K562 (cell line): ENCODE results near the gene TPGS1. TPM values are rescaled to one million over a fixed set of nuclear protein-coding genes. Genes with fewer than 3 reads are reported as not detected.

Source experiments
- BCL6 ChIP-seq: fragments of 250-450 bp; sonication (Bioruptor Pico); IDR thresholded peaks from 2 replicates; pipeline ENCODE4 v1.4.0; 2020
- BMI1 ChIP-seq: fragments of 150-350 bp; IDR thresholded peaks from 2 replicates; pipeline ENCODE4 v1.6.1; 2014; ENCODE audit warnings: low read length
- DACH1 ChIP-seq: fragments of 450-650 bp; IDR thresholded peaks from 2 replicates; pipeline ENCODE4 v1.6.1; 2018; ENCODE audit not compliant: partially characterized antibody
- HDAC2 ChIP-seq: fragments of 450-650 bp; IDR thresholded peaks from 2 replicates; pipeline ENCODE4 v1.6.1; 2016; ENCODE audit warnings: mild to moderate bottlenecking
- HSF4 ChIP-seq: fragments of 250-450 bp; sonication (Bioruptor Pico); IDR thresholded peaks from 2 replicates; pipeline ENCODE4 v2.1.2; 2022; ENCODE audit warnings: mild to moderate bottlenecking, moderate library complexity, borderline replicate concordance
- IFI16 ChIP-seq: fragments of 250-450 bp; sonication (Bioruptor Pico); IDR thresholded peaks from 2 replicates; pipeline ENCODE4 v2.1.2; 2022; ENCODE audit warnings: mild to moderate bottlenecking, inconsistent platforms
- JUND ChIP-seq, 2 experiments: IDR thresholded peaks; 2 replicates in 1 of 2; 3 replicates in 1 of 2; pipeline ENCODE4 v1.6.1; 2011; ENCODE audit warnings: borderline replicate concordance in 2 of 2, low read depth in 2 of 2, low read length in 2 of 2, improper control_type of control experiment in 1 of 2, missing biosample characterization in 1 of 2, missing genetic modification characterization in 1 of 2, missing genetic modification reagents in 1 of 2
- KLF1 ChIP-seq: fragments of 450-650 bp; IDR thresholded peaks from 2 replicates; pipeline ENCODE4 v1.6.1; 2016; ENCODE audit warnings: missing genetic modification characterization, missing compliant biosample characterization
- KLF13 ChIP-seq: fragments of 450-650 bp; IDR thresholded peaks from 2 replicates; pipeline ENCODE4 v1.6.1; 2016; ENCODE audit warnings: missing genetic modification characterization, low read depth, mild to moderate bottlenecking, missing compliant biosample characterization, moderate library complexity, borderline replicate concordance
- NFATC3 ChIP-seq: fragments of 450-650 bp; IDR thresholded peaks from 2 replicates; pipeline ENCODE4 v1.6.1; 2017; ENCODE audit warnings: mild to moderate bottlenecking
- PHTF2 ChIP-seq: fragments of 250-450 bp; sonication (Bioruptor Pico); IDR thresholded peaks from 2 replicates; pipeline ENCODE4 v1.5.0; 2021; ENCODE audit warnings: mild to moderate bottlenecking
- SP1 ChIP-seq: sonication (generic); formaldehyde crosslinking; IDR thresholded peaks from 2 replicates; pipeline ENCODE4 v1.8.1; 2022; ENCODE audit warnings: mild to moderate bottlenecking, missing genetic modification reagents
- SRSF1 ChIP-seq: fragments of 200-400 bp; formaldehyde crosslinking; IDR thresholded peaks from 2 replicates; pipeline ENCODE4 v1.6.1; 2017; ENCODE audit warnings: mild to moderate bottlenecking, low read depth, low read length, moderate library complexity
- TBL1XR1 ChIP-seq, 2 experiments: IDR thresholded peaks; 2 replicates each; pipeline ENCODE4 v1.6.1; 2012; ENCODE audit warnings: improper control_type of control experiment in 2 of 2, low read length in 2 of 2, mild to moderate bottlenecking in 1 of 2
- ZFX ChIP-seq: sonication (generic); formaldehyde crosslinking; IDR thresholded peaks from 2 replicates; pipeline ENCODE4 v1.8.0; 2022; ENCODE audit warnings: mild to moderate bottlenecking, missing genetic modification reagents, moderate library complexity
- ZNF23 ChIP-seq: fragments of 250-450 bp; sonication (Bioruptor Pico); IDR thresholded peaks from 2 replicates; pipeline ENCODE4 v1.4.0; 2020; ENCODE audit warnings: mild to moderate bottlenecking
- polyA plus RNA-seq, 8 experiments: library from polyadenylated mRNA; depleted of rRNA in 4 of 8; stranded (reverse) in 5 of 8; unstranded in 3 of 8; fragments of >200 nt; fragmentation: Nextera tagmentation in 2 of 8; fragmentation: Illumina TruSeq in 1 of 8; extraction: Ambion mirVana in 2 of 8; extraction: Trizol in 1 of 8; gene quantifications; 2 replicates each; pipeline versions ENCODE4 v1.2.1 to v1.2.3, GENCODE V29; 2011 to 2014; ENCODE audit warnings: inconsistent platforms in 1 of 8, missing spikeins in 1 of 8
- total RNA-seq, 7 experiments: library from RNA; depleted of rRNA in 6 of 7; stranded (reverse); fragments of >200 nt in 6 of 7; fragmentation: Illumina TruSeq in 2 of 7; extraction: Trizol in 2 of 7; gene quantifications; 2 replicates each; pipeline versions ENCODE4 v1.2.1 to v1.2.3, GENCODE V29; 2011 to 2021; ENCODE audit warnings: low replicate concordance in 1 of 7
- TF ChIP-seq, protein P1 (sequence below): IDR thresholded peaks from 2 replicates; pipeline ENCODE4 v1.6.1; 2016; ENCODE audit warnings: missing genetic modification characterization, missing compliant biosample characterization
- TF ChIP-seq, protein P2 (sequence below): sonication (generic); formaldehyde crosslinking; IDR thresholded peaks from 2 replicates; pipeline ENCODE4 v1.9.0; 2022; ENCODE audit warnings: mild to moderate bottlenecking, missing genetic modification reagents
- TF ChIP-seq, protein P3 (sequence below): IDR thresholded peaks from 2 replicates; pipeline ENCODE4 v1.6.1; 2011; ENCODE audit not compliant: insufficient read length; ENCODE audit errors: extremely low read depth
- TF ChIP-seq, protein P4 (sequence below): fragments of 450-650 bp; IDR thresholded peaks from 2 replicates; pipeline ENCODE4 v1.6.1; 2016; ENCODE audit warnings: borderline replicate concordance
- TF ChIP-seq, protein P5 (sequence below): fragments of 150-350 bp; conservative IDR thresholded peaks from 2 replicates; pipeline ENCODE4 v1.6.1; 2014; ENCODE audit warnings: low read length

The TPGS1 gene
- total and polyA plus RNA-seq, 9 of the 15 experiments (the other 6 are each of a cell fraction or from before 2014, with no cell fraction given) = 0.30 to 31.6 (median 1.2) TPM; not detected in 2

DNA sequence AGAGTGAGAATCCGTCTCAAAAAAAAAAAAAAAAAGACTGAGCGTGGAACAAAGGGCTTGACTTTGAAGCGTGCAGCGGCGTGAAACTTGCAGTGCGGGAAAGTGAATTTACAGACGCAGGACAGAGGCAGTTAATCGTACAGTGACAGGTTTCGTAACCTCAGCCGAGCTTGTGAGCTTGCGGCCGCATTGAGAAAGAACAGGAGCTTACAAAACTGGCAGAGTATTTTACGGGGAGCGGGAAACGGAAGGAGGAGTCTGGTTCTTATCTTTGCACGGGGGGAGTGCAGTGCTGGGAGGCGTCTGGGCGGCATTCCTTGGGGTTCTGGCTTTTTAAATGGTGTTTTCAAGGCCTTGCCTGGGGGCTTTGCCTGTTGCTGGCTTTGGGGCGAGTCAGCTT is 59.1 kb downstream of the TPGS1 start (continued):
- TF ChIP-seq JUND (IDR thresholded peaks at IDR 0.05; ENCODE audit: borderline replicate concordance, low read depth, low read length) = peak; percentile 42; the same call in 1 of the 2 replicates
- no peak; the same call in 2 of the 3 replicates for TF ChIP-seq JUND (tag; IDR thresholded peaks at IDR 0.05; ENCODE audit: borderline replicate concordance, low read depth, low read length)
- TF ChIP-seq KLF13 (tag) = no peak
- TF ChIP-seq ZNF23 (CRISPR knock-in tag) = no peak
- TF ChIP-seq, protein P1, sequence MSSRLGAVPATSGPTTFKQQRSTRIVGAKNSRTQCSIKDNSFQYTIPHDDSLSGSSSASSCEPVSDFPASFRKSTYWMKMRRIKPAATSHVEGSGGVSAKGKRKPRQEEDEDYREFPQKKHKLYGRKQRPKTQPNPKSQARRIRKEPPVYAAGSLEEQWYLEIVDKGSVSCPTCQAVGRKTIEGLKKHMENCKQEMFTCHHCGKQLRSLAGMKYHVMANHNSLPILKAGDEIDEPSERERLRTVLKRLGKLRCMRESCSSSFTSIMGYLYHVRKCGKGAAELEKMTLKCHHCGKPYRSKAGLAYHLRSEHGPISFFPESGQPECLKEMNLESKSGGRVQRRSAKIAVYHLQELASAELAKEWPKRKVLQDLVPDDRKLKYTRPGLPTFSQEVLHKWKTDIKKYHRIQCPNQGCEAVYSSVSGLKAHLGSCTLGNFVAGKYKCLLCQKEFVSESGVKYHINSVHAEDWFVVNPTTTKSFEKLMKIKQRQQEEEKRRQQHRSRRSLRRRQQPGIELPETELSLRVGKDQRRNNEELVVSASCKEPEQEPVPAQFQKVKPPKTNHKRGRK (tag) = no peak
- no peak for TF ChIP-seq SRSF1
- no peak for TF ChIP-seq BMI1
- TF ChIP-seq, protein P2, sequence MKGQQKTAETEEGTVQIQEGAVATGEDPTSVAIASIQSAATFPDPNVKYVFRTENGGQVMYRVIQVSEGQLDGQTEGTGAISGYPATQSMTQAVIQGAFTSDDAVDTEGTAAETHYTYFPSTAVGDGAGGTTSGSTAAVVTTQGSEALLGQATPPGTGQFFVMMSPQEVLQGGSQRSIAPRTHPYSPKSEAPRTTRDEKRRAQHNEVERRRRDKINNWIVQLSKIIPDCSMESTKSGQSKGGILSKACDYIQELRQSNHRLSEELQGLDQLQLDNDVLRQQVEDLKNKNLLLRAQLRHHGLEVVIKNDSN = no peak
- TF ChIP-seq TBL1XR1 (IDR thresholded peaks at IDR 0.05; ENCODE audit: low read length in 2 of 2) = peak in 1 of 2 experiments; percentile 75; a peak in 2 of 4 replicates
- no peak for TF ChIP-seq IFI16 (CRISPR knock-in tag)
- no peak for TF ChIP-seq BCL6
- TF ChIP-seq, protein P3, sequence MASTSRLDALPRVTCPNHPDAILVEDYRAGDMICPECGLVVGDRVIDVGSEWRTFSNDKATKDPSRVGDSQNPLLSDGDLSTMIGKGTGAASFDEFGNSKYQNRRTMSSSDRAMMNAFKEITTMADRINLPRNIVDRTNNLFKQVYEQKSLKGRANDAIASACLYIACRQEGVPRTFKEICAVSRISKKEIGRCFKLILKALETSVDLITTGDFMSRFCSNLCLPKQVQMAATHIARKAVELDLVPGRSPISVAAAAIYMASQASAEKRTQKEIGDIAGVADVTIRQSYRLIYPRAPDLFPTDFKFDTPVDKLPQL = no peak
- TF ChIP-seq KLF1 (tag) = no peak
- peak; percentile 54; the same call in 1 of the 2 replicates for TF ChIP-seq ZFX
- TF ChIP-seq NFATC3 = peak; percentile 63; the same call in 1 of the 2 replicates
- TF ChIP-seq, protein P4, sequence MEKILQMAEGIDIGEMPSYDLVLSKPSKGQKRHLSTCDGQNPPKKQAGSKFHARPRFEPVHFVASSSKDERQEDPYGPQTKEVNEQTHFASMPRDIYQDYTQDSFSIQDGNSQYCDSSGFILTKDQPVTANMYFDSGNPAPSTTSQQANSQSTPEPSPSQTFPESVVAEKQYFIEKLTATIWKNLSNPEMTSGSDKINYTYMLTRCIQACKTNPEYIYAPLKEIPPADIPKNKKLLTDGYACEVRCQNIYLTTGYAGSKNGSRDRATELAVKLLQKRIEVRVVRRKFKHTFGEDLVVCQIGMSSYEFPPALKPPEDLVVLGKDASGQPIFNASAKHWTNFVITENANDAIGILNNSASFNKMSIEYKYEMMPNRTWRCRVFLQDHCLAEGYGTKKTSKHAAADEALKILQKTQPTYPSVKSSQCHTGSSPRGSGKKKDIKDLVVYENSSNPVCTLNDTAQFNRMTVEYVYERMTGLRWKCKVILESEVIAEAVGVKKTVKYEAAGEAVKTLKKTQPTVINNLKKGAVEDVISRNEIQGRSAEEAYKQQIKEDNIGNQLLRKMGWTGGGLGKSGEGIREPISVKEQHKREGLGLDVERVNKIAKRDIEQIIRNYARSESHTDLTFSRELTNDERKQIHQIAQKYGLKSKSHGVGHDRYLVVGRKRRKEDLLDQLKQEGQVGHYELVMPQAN = no peak
- TF ChIP-seq SP1 (CRISPR knock-in tag) = no peak
- no peak for TF ChIP-seq DACH1
- TF ChIP-seq, protein P5, sequence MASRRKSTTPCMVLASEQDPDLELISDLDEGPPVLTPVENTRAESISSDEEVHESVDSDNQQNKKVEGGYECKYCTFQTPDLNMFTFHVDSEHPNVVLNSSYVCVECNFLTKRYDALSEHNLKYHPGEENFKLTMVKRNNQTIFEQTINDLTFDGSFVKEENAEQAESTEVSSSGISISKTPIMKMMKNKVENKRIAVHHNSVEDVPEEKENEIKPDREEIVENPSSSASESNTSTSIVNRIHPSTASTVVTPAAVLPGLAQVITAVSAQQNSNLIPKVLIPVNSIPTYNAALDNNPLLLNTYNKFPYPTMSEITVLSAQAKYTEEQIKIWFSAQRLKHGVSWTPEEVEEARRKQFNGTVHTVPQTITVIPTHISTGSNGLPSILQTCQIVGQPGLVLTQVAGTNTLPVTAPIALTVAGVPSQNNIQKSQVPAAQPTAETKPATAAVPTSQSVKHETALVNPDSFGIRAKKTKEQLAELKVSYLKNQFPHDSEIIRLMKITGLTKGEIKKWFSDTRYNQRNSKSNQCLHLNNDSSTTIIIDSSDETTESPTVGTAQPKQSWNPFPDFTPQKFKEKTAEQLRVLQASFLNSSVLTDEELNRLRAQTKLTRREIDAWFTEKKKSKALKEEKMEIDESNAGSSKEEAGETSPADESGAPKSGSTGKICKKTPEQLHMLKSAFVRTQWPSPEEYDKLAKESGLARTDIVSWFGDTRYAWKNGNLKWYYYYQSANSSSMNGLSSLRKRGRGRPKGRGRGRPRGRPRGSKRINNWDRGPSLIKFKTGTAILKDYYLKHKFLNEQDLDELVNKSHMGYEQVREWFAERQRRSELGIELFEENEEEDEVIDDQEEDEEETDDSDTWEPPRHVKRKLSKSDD = no peak
- no peak for TF ChIP-seq PHTF2
- TF ChIP-seq HDAC2 = peak; percentile 43; the same call in 1 of the 2 replicates
- TF ChIP-seq HSF4 (CRISPR knock-in tag) = no peak
